HCT116 (cell line): ENCODE measurements around the gene SOX1. TPM values are rescaled to one million over a fixed set of nuclear protein-coding genes. Genes with fewer than 3 reads are reported as not detected.

Experiments used
- ATAC-seq: fragments of 200-7000 bp; cut with Tn5 transposase; 2 replicates; pipeline ENCODE4 v1.9.1; 2020; ENCODE audit warnings: mild to moderate bottlenecking, moderate library complexity
- BruUV-seq: library from RNA; stranded (reverse); fragments of 400-500 nt; replicated peaks from 2 replicates; lab custom pipeline; 2021; lab: Mats Ljungman, UMichigan
- CTCF ChIA-PET: fragments of 300-600 bp; sonication (Branson Sonifier 250); formaldehyde crosslinking; loops from one replicate; lab custom pipeline; 2021; ENCODE audit warnings: antibody characterized with exemption; lab: Charles Lee
- POLR2A ChIA-PET: fragments of 300-600, 350-600 bp; sonication (Branson Sonifier 250); formaldehyde crosslinking; loops from one replicate; lab custom pipeline; 2021; ENCODE audit warnings: antibody characterized with exemption; lab: Charles Lee
- RAD21 ChIA-PET, 2 experiments: fragments of 300-600 bp; sonication (Branson Sonifier 250); formaldehyde crosslinking; loops; one replicate each; lab custom pipeline; 2023; ENCODE audit warnings: low total read pairs in 2 of 2; ENCODE audit not compliant: uncharacterized antibody in 2 of 2, unreplicated experiment in 2 of 2, low non-redundant PET in 1 of 2; lab: Charles Lee
- DNase-seq: peaks from one replicate; pipeline ENCODE4 v3.0.0-alpha.2; 2010; ENCODE audit warnings: low read depth, low spot score
- H2AFZ ChIP-seq: fragments of 200-600 bp; shearing (Covaris generic), sonication (generic); 2 replicates; pipeline ENCODE4 v1.6.1; 2017; ENCODE audit warnings: low read depth, mixed run types, mixed read lengths, antibody characterized with exemption, low read length; ENCODE audit not compliant: poor library complexity, severe bottlenecking
- H3K27ac ChIP-seq: 2 replicates; pipeline ENCODE4 v1.5.1; 2012; ENCODE audit warnings: low read depth, low read length
- H3K27me3 ChIP-seq: fragments of 200-600 bp; sonication (generic); 2 replicates; pipeline ENCODE4 v1.6.1; 2016; ENCODE audit warnings: mixed run types, low read length, mixed read lengths; ENCODE audit not compliant: insufficient read depth
- H3K36me3 ChIP-seq, 2 experiments: fragments of 200-500 bp in 1 of 2; fragments of 200-600 bp in 1 of 2; sonication (Bioruptor generic) in 1 of 2; sonication (generic) in 1 of 2; 2 replicates each; pipeline versions ENCODE4 v1.5.1 to v1.6.1; 2014 to 2016; ENCODE audit warnings: low read length in 2 of 2, inconsistent platforms in 1 of 2, mixed read lengths in 1 of 2, mixed run types in 1 of 2; ENCODE audit not compliant: insufficient read depth in 2 of 2, control insufficient read depth in 1 of 2
- H3K4me1 ChIP-seq, 2 experiments: fragments of 200-600 bp in 1 of 2; sonication (generic) in 1 of 2; 2 replicates each; pipeline versions ENCODE4 v1.5.1 to v1.6.1; 2012 to 2017; ENCODE audit warnings: low read length in 2 of 2, inconsistent platforms in 1 of 2, mild to moderate bottlenecking in 1 of 2, mixed read lengths in 1 of 2, mixed run types in 1 of 2, moderate library complexity in 1 of 2; ENCODE audit not compliant: insufficient read depth in 2 of 2, control insufficient read depth in 1 of 2
- H3K4me2 ChIP-seq: fragments of 200-600 bp; sonication (generic); 2 replicates; pipeline ENCODE4 v1.6.1; 2017; ENCODE audit warnings: mixed run types, low read length, mixed read lengths
- H3K4me3 ChIP-seq, 2 experiments: fragments of 200-600 bp in 1 of 2; sonication (generic) in 1 of 2; replicated peaks in 1 of 2; 2 replicates each; pipeline ENCODE4 v1.5.1; 2011 to 2016; ENCODE audit warnings: low read length in 2 of 2, control low read depth in 1 of 2, low read depth in 1 of 2, mild to moderate bottlenecking in 1 of 2, mixed read lengths in 1 of 2, mixed run types in 1 of 2
- H3K79me2 ChIP-seq: fragments of 200-600 bp; sonication (generic); 2 replicates; pipeline ENCODE4 v1.6.1; 2017; ENCODE audit warnings: mild to moderate bottlenecking, mixed run types, low read length, moderate library complexity, mixed read lengths; ENCODE audit not compliant: insufficient read depth
- H3K9ac ChIP-seq: fragments of 200-600 bp; sonication (generic); 2 replicates; pipeline ENCODE4 v1.6.1; 2016; ENCODE audit warnings: low read length, mixed read lengths
- H3K9me2 ChIP-seq: fragments of 200-600 bp; sonication (generic), shearing (Covaris generic); 2 replicates; pipeline ENCODE4 v1.6.1; 2017; ENCODE audit warnings: mixed run types, mild to moderate bottlenecking, moderate library complexity; ENCODE audit not compliant: insufficient read depth
- H3K9me3 ChIP-seq, 2 experiments: fragments of 200-500 bp in 1 of 2; fragments of 200-600 bp in 1 of 2; sonication (Bioruptor generic) in 1 of 2; sonication (generic) in 1 of 2; 2 replicates each; pipeline ENCODE4 v1.6.1; 2014 to 2017; ENCODE audit warnings: low read length in 2 of 2, mixed read lengths in 2 of 2, inconsistent platforms in 1 of 2, low read depth in 1 of 2, mild to moderate bottlenecking in 1 of 2, mixed run types in 1 of 2, moderate library complexity in 1 of 2; ENCODE audit not compliant: control insufficient read depth in 1 of 2, insufficient read depth in 1 of 2
- H4K20me1 ChIP-seq: fragments of 200-600 bp; sonication (generic), shearing (Covaris generic); 2 replicates; pipeline ENCODE4 v1.6.1; 2017; ENCODE audit warnings: mixed run types, mild to moderate bottlenecking, moderate library complexity; ENCODE audit not compliant: insufficient read depth
- EGR1 ChIP-seq: IDR thresholded peaks from 2 replicates; pipeline ENCODE4 v1.6.1; 2012; ENCODE audit warnings: low read depth
- POLR2AphosphoS5 ChIP-seq: IDR thresholded peaks from 2 replicates; pipeline ENCODE4 v1.6.1; 2011; ENCODE audit warnings: mild to moderate bottlenecking, low read depth, low read length, moderate library complexity
- SRF ChIP-seq: IDR thresholded peaks from 2 replicates; pipeline ENCODE4 v1.6.1; 2012; ENCODE audit warnings: low read depth
- intact Hi-C: fragments of 100-400 bp; cut with micrococcal nuclease; formaldehyde crosslinking; loops from 2 replicates; pipeline ENCODE4 v1.10.0; 2022
- total RNA-seq: library from RNA; stranded (reverse); gene quantifications from one replicate; pipeline ENCODE4 v1.2.1, GENCODE V29; 2021; ENCODE audit not compliant: unreplicated experiment
- TF ChIP-seq, protein P1 (sequence below): IDR thresholded peaks from 2 replicates; pipeline ENCODE4 v1.6.1; 2012
- TF ChIP-seq, protein P2 (sequence below): IDR thresholded peaks from 2 replicates; pipeline ENCODE4 v1.6.1; 2012

Gene SOX1
- total RNA-seq, 1 experiment from 2014 or later: not detected

GRCh38 chr13:112072534-112073244, 5.7 kb downstream of the SOX1 start:
- no peak overlapping the region for H3K4me3 ChIP-seq
- H3K4me2 ChIP-seq: no peak overlapping the region
- no peak overlapping the region for H3K27ac ChIP-seq
- BruUV-seq: no TSS peak
- CTCF ChIA-PET: no interaction called here
- no peaks in the 10 kb centered on the region for H3K9me2 ChIP-seq
- no peak for TF ChIP-seq EGR1
- TF ChIP-seq, protein P1, sequence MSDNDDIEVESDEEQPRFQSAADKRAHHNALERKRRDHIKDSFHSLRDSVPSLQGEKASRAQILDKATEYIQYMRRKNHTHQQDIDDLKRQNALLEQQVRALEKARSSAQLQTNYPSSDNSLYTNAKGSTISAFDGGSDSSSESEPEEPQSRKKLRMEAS: no peak
- no peak for TF ChIP-seq SRF
- no peaks in the 10 kb centered on the region for H3K27me3 ChIP-seq
- H4K20me1 ChIP-seq: no peaks in the 10 kb centered on the region
- no peaks in the 10 kb centered on the region for H3K4me1 ChIP-seq
- no peaks in the 10 kb centered on the region for H3K79me2 ChIP-seq
- no peak for DNase-seq
- no peak overlapping the region for H2AFZ ChIP-seq
- ATAC-seq: no peak
- no peak overlapping the region for H3K9ac ChIP-seq
- H3K9me3 ChIP-seq: no peaks in the 10 kb centered on the region
- H3K36me3 ChIP-seq: no peaks in the 10 kb centered on the region
- intact Hi-C loops: no loop called here
- POLR2A ChIA-PET: no interaction called here
- RAD21 ChIA-PET: no interaction called here

DNA sequence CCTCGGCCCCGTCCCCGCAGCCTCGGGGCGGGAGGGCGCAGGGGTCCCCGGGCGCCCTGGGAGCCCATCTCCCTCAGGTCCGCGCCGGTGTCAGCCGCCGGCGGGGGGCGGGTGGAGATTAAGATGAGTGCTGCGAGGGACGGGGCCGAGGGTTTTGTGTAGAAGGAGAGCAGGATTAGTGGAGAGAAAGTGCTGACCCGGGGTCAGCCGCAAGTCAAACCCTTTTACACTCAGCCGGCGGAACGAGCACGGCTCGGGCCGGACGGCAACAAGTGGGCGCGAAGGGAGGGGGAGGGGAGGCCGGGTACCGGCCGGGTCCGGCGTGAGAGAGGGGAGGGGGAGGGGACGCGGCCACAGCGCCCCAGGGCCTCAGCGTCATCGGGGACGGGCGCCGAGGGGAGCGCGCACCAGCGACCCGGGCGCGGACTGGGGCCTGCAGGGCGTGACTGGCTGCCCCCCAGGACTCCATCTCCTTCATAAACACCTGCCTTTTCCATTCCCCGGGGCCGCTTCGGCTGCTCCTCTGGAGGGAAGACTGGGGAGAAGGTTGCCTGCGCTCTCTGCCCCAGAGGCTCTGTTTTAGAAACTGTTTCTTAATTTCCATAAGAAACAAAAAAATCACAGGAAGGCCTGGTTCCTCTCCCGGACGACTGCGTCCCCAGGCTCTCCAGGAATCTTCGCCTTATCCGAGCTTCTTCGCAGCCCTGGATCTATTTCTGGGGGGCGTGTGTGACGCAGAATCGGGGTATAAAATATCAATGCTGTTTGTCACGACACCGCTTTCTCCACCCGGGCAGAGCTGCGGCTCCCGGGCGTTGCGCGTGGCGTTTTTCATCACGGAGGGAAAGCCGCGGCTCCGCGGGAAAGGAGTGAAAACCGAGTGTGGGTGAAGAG, 6.5 kb downstream of the SOX1 start:
- H2AFZ ChIP-seq: no peak overlapping the region
- H3K27ac ChIP-seq: no peak overlapping the region
- DNase-seq (no peak), ATAC-seq (no peak)
- no TSS peak for BruUV-seq
- no peaks in the 10 kb centered on the region for H3K4me1 ChIP-seq
- no peaks in the 10 kb centered on the region for H4K20me1 ChIP-seq
- RAD21 ChIA-PET: no interaction called here
- H3K4me2 ChIP-seq: no peak overlapping the region
- CTCF ChIA-PET: no interaction called here
- no peak overlapping the region for H3K4me3 ChIP-seq
- H3K9me3 ChIP-seq: no peaks in the 10 kb centered on the region
- no peaks in the 10 kb centered on the region for H3K9me2 ChIP-seq
- H3K27me3 ChIP-seq: no peaks in the 10 kb centered on the region
- H3K9ac ChIP-seq: no peak overlapping the region
- no peaks in the 10 kb centered on the region for H3K79me2 ChIP-seq
- intact Hi-C loops: no loop called here
- TF ChIP-seq, protein P2, sequence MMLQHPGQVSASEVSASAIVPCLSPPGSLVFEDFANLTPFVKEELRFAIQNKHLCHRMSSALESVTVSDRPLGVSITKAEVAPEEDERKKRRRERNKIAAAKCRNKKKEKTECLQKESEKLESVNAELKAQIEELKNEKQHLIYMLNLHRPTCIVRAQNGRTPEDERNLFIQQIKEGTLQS: no peak
- TF ChIP-seq EGR1 (no peak), POLR2AphosphoS5 (no peak)
- TF ChIP-seq, protein P1: no peak
- POLR2A ChIA-PET: no interaction called here
- H3K36me3 ChIP-seq: no peaks in the 10 kb centered on the region
